Measurements from ENCODE around the gene OSBPL9. TPM values are rescaled to one million over a fixed set of nuclear protein-coding genes. Genes with fewer than 3 reads are reported as not detected.
"Not testable (repeated sequence)": the region's sequence is repeated elsewhere in the genome, so short reads cannot be mapped to it uniquely, and the experiment has no call there.

Gene OSBPL9
- total RNA-seq, 1 experiment from 2014 or later = 47.7 TPM

DNA sequence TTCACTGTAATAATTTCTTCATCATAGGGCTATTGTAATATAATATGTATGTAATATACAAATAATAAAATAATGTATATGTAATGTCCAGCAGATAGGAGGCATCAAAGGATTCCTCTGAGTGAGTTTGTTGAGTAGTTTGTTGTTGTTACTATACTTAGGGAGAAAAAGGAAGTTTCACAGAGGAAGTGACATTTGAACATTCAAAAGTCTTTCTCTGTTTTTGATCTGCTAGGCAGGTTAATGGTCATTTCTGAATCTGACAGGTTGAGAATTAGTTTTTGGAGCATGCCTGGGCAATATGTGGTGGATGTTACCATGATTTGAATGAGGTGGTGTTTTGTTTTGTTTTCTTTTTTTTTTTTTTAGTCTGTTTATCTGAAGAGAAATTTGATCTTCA, 159.5 kb downstream of the OSBPL9 start:
- no peak for DNase-seq (ENCODE audit: extremely low read depth, low read depth)

- no peak for DNase-seq (ENCODE audit: extremely low read depth, low read depth)
Measured at GRCh38 chr1:51780927-51781326, 164.0 kb downstream of the OSBPL9 start.

GRCh38 chr1:51784997-51785421, 168.1 kb downstream of the OSBPL9 start:
- no peak for DNase-seq (ENCODE audit: extremely low read depth, low read depth)

- DNase-seq (ENCODE audit: extremely low read depth, low read depth) = no peak
Measured at GRCh38 chr1:51788938-51789337, 172.0 kb downstream of the OSBPL9 start.

- no peak for DNase-seq (ENCODE audit: extremely low read depth, low read depth)
Measured at GRCh38 chr1:51789342-51789741, 172.4 kb downstream of the OSBPL9 start.

DNA sequence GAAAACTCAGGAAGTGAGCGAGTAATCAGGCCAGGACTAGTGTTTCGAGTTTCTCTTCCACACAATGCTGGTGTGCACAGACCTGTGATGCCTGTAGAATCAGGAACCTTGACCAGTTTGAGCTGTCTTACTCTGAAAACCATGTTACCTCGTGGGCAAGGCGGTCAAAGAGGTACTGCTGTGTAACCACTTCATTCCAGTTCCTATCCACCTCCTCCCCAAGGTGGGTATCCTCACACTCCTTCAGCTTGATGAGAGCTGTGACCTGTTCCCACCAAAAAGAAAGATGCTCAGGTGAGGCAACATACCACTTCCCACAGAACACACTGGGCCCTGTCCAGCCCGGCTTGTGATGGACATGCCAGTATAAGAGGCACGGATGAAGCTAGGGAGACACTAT, 173.5 kb downstream of the OSBPL9 start:
- DNase-seq (ENCODE audit: extremely low read depth, low read depth) = no peak

DNA sequence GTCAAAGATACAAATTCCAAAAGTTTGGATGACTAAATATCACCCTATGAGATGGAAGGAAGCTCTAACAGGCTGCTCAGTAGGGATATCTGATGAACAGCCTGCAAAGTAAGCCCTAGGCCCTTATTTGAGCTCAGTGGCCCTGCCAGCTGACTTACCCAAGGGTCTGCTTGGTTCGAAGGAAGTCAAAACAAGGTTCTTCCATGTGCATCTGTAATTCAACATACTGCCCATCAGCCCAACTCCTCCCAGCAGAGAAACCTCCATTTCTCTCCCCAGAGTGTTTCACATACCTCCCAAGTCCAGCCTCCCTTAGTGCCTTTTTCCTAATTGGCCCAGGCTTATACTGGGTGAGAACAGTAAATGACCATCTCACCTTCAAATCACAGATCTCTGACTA, 175.0 kb downstream of the OSBPL9 start:
- no peak for DNase-seq (ENCODE audit: extremely low read depth, low read depth)

DNA sequence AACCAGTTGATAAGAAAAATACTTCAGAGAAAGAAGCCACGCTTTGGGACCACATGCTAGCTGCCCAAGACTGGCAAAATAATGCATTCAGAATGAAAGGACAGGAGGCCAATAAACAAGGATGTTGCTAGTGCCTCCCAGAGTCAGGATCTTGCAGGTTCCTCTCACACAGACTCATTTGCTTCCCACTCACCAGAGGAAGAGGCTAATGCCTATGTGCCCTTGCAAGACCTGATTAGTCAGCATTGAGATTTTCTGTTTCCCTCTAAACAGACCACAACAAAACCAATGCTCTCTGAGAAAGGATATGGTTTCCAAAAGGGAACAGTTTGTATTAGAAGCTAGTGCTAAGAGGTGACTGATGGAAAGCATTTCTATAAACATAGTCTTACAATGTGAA, 176.0 kb downstream of the OSBPL9 start:
- no peak for DNase-seq (ENCODE audit: extremely low read depth, low read depth)

GRCh38 chr1:51794260-51794659, 177.4 kb downstream of the OSBPL9 start:
- no peak for DNase-seq (ENCODE audit: extremely low read depth, low read depth)

DNA sequence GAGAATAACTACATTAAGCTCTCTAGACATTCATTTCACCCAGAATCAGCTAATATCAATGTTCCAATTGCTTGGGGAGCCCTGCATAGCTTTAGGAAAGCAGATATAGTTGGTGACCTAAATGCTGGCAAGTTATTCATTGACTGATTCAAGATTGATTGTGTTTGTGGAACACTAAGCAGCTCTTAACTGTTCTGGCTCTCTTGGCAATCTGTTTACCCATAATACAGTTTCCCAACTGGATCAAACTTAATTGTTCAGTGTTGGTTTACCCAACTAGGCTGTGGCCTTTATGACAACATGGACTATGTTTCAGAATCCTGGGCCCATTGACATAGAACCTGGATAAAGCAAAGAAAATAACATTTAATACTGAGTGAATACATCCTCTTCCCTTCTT, 178.0 kb downstream of the OSBPL9 start:
- DNase-seq (ENCODE audit: extremely low read depth, low read depth) = no peak

GRCh38 chr1:51799372-51799771, 182.5 kb downstream of the OSBPL9 start:
- no peak for DNase-seq (ENCODE audit: extremely low read depth, low read depth)

DNA sequence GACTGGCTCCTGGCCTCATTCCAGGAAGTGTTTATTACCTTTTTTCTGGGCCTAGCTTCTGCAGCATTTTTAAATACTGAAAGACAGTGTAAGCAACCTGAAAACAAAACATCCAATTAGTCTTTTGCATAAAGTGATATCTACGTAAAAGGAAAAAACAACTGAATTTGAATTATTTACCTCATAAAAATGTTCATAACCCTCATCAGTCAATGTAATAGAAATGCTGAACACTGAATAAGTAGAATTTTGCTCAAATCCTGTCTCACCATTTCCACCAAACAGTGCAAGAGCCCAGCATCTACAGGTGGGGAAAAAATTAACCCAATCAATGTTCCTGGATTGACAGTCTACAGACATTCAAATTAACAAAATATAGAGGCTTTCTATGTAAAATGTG, 197.6 kb downstream of the OSBPL9 start:
- no peak for DNase-seq (ENCODE audit: extremely low read depth, low read depth)

GRCh38 chr1:51818487-51818886, 201.6 kb downstream of the OSBPL9 start:
- DNase-seq (ENCODE audit: extremely low read depth, low read depth) = no peak

DNA sequence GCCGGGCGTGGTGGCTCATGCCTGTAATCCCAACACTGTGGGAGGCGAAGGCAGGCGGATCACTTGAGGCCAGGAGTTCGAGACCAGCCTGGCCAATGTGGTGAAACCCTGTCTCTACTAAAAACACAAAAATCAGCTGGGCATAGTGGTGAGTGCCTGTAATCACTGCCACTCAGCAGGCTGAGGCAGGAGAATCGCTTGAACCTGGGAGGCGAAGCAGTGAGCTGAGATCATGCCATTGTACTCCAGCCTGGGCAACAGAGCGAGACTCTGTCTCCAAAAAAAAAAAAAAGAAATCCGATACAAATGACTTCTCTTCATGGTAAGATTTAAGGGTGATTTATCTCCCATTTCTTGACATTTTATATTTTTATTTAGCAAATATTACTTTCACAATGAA, 202.1 kb downstream of the OSBPL9 start:
- not testable (repeated sequence) for DNase-seq (ENCODE audit: extremely low read depth, low read depth)

- no peak for DNase-seq (ENCODE audit: extremely low read depth, low read depth)
Measured at GRCh38 chr1:51819810-51820209, 202.9 kb downstream of the OSBPL9 start.

- DNase-seq (ENCODE audit: extremely low read depth, low read depth) = no peak
Measured at GRCh38 chr1:51829058-51829457, 212.2 kb downstream of the OSBPL9 start.

- no peak for DNase-seq (ENCODE audit: extremely low read depth, low read depth)
Measured at GRCh38 chr1:51833700-51834099, 216.8 kb downstream of the OSBPL9 start.

GRCh38 chr1:51837243-51837642, 220.4 kb downstream of the OSBPL9 start:
- DNase-seq (ENCODE audit: extremely low read depth, low read depth) = no peak

Small RNA genes lying within 50 kb of the gene (small RNA-seq; reads per million reads assigned to genes)
- gene AL050343.2 = 0 reads per million in 2 experiments
- gene RF00568 = 0 to 0.06 reads per million in 2 experiments

Other genes starting within 250 kb of the OSBPL9 start
- gene EPS15, start 97.8 kb upstream of the OSBPL9 start, total RNA-seq (2014; rRNA removed; shearing (Covaris generic)) = 20.5 and 21.3 TPM in 2 replicates